ENCODE measurements around the gene P2RY14.

GRCh38 chr3:151248772-151249337, 29.5 kb downstream of the P2RY14 start:
- TF ChIP-seq CTCF (conservative IDR thresholded peaks at IDR 0.05; ENCODE audit: low read length) (no peak), EZH2phosphoT487 (IDR thresholded peaks at IDR 0.05; ENCODE audit: borderline replicate concordance) (no peak)

Data from Loucy (cell line).